Thymus (tissue), 11 donors: Measurements from ENCODE around the gene ERI3. TPM values are rescaled to one million over a fixed set of nuclear protein-coding genes. Genes with fewer than 3 reads are reported as not detected.

Experiments used
- DNase-seq, 9 donors: peaks; one replicate each; pipeline ENCODE4 v3.0.0-alpha.2; 2013; ENCODE audit warnings: low spot score in 9 of 9, low read depth in 6 of 9, missing footprints in 1 of 9
- H3K27ac ChIP-seq, 2 donors: one replicate each; pipeline ENCODE4 v1.5.1; 2013; ENCODE audit warnings: control low read depth in 1 of 2, low read depth in 1 of 2, low read length in 1 of 2, mild to moderate bottlenecking in 1 of 2, moderate library complexity in 1 of 2
- H3K27me3 ChIP-seq, 2 donors: one replicate each; pipeline ENCODE4 v1.5.1; 2013; ENCODE audit warnings: low read length in 1 of 2; ENCODE audit not compliant: control insufficient read depth in 2 of 2, insufficient read depth in 1 of 2
- H3K36me3 ChIP-seq, 2 donors: one replicate each; pipeline ENCODE4 v1.5.1; 2013; ENCODE audit warnings: low read length in 1 of 2, mild to moderate bottlenecking in 1 of 2, moderate library complexity in 1 of 2; ENCODE audit not compliant: control insufficient read depth in 2 of 2, insufficient read depth in 2 of 2
- H3K4me1 ChIP-seq, 2 donors: one replicate each; pipeline ENCODE4 v1.5.1; 2013; ENCODE audit warnings: low read length in 2 of 2; ENCODE audit not compliant: control insufficient read depth in 2 of 2, insufficient read depth in 2 of 2
- H3K4me3 ChIP-seq, 2 donors: one replicate each; pipeline ENCODE4 v1.5.1; 2013; ENCODE audit warnings: low read length in 2 of 2, control low read depth in 1 of 2, mild to moderate bottlenecking in 1 of 2
- H3K9me3 ChIP-seq, 2 donors: one replicate each; pipeline ENCODE4 v1.5.1; 2013; ENCODE audit warnings: low read length in 1 of 2, mild to moderate bottlenecking in 1 of 2; ENCODE audit not compliant: control insufficient read depth in 2 of 2, insufficient read depth in 1 of 2
- WGBS: extraction: QIAGEN DNeasy Blood & Tissue Kit; methylation state at CpG from one replicate; pipeline ENCODE4 v1.1.7; 2013; 5-methylcytosine and 5-hydroxymethylcytosine counted together
- polyA plus RNA-seq: library from polyadenylated mRNA; stranded (reverse); fragments of 200-250 nt; gene quantifications from one replicate; pipeline ENCODE4 v1.2.3, GENCODE V29; 2013
- total RNA-seq: library from RNA; stranded (reverse); fragments of 120-200 nt; gene quantifications from one replicate; pipeline ENCODE4 v1.2.4, GENCODE V29; 2013
- donor health status: healthy.

Gene ERI3
- total and polyA plus RNA-seq, 2 donors = 28.0 to 42.4 TPM

DNA sequence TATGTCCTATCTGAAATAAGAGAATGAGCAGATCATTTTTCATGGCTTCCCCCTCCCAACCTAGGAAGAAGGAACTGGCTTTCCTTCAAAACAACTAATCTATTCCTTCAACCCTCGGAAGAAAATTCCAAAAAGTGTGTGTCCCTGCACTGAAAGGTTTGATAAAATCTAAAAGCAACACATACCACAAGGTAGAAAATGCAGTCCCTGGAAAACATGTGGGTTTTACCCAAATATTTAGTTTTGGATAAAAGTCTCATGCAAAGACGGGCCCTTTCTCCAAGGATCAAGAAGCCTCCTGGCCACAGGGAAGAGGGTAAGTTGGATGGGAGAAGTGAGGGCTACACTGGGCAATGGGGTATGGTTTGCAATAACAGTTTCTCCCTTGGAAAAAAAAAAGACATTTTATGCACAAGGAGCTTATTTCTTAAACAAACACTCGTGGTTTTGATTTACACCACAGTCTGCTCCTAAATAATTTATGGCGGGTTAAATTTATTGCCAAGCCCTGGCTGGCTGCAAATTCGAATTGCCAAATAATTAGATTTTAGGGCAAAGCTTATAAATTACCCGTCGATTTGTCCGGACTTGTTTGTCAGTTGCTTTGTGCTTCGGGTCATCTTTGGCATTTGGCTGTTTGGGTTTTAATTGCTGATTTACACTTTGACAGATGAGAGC is 28.9 kb downstream of the ERI3 start:
- H3K4me1 ChIP-seq = no peaks in the 10 kb centered on the region
- H3K9me3 ChIP-seq = no peaks in the 10 kb centered on the region
- H3K4me3 ChIP-seq = no peak overlapping the region
- H3K27me3 ChIP-seq = no peaks in the 10 kb centered on the region
- 92% methylated on average over 9 of the region's 9 CpGs for WGBS
- DNase-seq = no peak
- no peak overlapping the region for H3K27ac ChIP-seq
- peaks cover 4 to 6% of the 10 kb centered on the region in 2 donors for H3K36me3 ChIP-seq

GRCh38 chr1:44323947-44324346 is 31.1 kb downstream of the ERI3 start:
- no peaks in the 10 kb centered on the region for H3K27me3 ChIP-seq
- no peaks in the 10 kb centered on the region for H3K4me1 ChIP-seq
- H3K36me3 ChIP-seq = peaks cover 6 to 12% of the 10 kb centered on the region in 2 donors
- H3K27ac ChIP-seq = no peak overlapping the region
- H3K4me3 ChIP-seq = no peak overlapping the region
- H3K9me3 ChIP-seq = no peaks in the 10 kb centered on the region
- 100% methylated on average over 1 of the region's 1 CpG for whole genome bisulfite sequencing
- no peak for DNase-seq

- no peak overlapping the region for H3K4me3 ChIP-seq
- H3K27ac ChIP-seq = no peak overlapping the region
- H3K9me3 ChIP-seq = no peaks in the 10 kb centered on the region
- WGBS = over 99% methylated on average over 3 of the region's 3 CpGs
- H3K36me3 ChIP-seq = peaks cover 11 to 25% of the 10 kb centered on the region in 2 donors
- no peaks in the 10 kb centered on the region for H3K27me3 ChIP-seq
- no peaks in the 10 kb centered on the region for H3K4me1 ChIP-seq
- DNase-seq = no peak
These were observed 32.7 kb downstream of the ERI3 start for GRCh38 chr1:44322367-44322766.

GRCh38 chr1:44321466-44321865 is 33.6 kb downstream of the ERI3 start:
- H3K27ac ChIP-seq = no peak overlapping the region
- no peak overlapping the region for H3K4me3 ChIP-seq
- H3K36me3 ChIP-seq = peaks cover 11 to 33% of the 10 kb centered on the region in 2 donors
- H3K4me1 ChIP-seq = peaks cover 0 to 6% of the 10 kb centered on the region in 2 donors
- WGBS = 96% methylated on average over 2 of the region's 2 CpGs
- no peaks in the 10 kb centered on the region for H3K9me3 ChIP-seq
- DNase-seq = no peak
- H3K27me3 ChIP-seq = no peaks in the 10 kb centered on the region

GRCh38 chr1:44318097-44319088 is 36.7 kb downstream of the ERI3 start:
- Histone ChIP-seq H3K4me3 (no peak overlapping the region), H3K9me3 (no peaks in the 10 kb centered on the region), H3K36me3 (peaks cover 20 to 38% of the 10 kb centered on the region in 2 donors), H3K27ac (no peak overlapping the region), H3K4me1 (peaks cover 0 to 10% of the 10 kb centered on the region in 2 donors), H3K27me3 (no peaks in the 10 kb centered on the region)
- 66% methylated on average over 9 of the region's 9 CpGs for WGBS
- peak in 4 of 9 donors; percentile 15 to 59 (median 32) for DNase-seq

DNA sequence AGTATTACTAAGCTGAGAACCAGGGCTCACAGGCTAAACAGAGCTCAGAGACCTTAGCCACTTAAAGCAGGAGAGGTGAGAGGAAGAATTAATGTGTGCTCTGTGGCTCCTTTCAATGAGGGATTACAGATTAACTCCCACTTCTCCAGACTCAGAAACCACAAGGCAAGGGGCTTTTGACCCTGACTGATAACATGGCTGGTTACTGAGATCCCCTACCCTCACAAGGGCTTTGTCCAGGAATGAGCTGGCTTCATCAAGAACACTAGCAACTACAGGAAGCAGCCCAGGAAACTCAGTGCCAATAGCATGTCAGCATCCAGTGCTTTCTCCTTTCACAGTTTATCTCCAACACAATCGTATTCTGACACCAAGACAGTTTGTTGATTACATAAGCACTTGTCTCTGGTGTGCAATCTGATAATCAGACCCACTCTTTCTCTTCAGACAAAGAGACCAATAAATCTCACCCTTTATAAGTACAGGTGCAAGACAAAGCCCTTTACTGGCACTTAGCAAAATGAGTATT is 38.8 kb downstream of the ERI3 start:
- H3K36me3 ChIP-seq = peaks cover 26 to 52% of the 10 kb centered on the region in 2 donors
- DNase-seq = peak in 2 of 9 donors; percentile 13 to 38
- peak overlapping the region in 1 of 2 donors; percentile 1 for H3K27ac ChIP-seq
- peaks cover 0 to 10% of the 10 kb centered on the region in 2 donors for H3K4me1 ChIP-seq
- 69% methylated on average over 1 of the region's 1 CpG for WGBS
- no peak overlapping the region for H3K4me3 ChIP-seq
- no peaks in the 10 kb centered on the region for H3K27me3 ChIP-seq
- no peaks in the 10 kb centered on the region for H3K9me3 ChIP-seq

DNA sequence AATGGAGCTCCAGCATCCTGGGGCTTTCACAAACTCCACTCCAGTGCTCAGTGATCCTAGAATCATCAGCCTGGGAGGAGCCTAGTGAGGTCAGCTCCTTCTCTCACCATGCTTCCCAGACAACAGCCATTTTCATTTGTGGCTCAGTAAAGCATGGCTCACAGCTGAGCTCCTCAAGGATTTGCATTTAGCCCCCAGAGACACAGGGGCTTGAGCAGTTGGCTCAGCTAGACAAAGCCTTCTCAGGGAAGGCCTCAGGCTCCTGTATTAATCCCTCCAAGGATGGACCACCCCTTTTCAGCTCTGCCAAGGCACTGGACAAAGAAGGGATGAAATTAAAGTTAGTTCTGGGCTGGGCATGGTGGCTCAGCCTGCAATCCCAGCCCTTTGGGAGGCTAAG is 39.5 kb downstream of the ERI3 start:
- H3K9me3 ChIP-seq = no peaks in the 10 kb centered on the region
- peaks cover 30 to 55% of the 10 kb centered on the region in 2 donors for H3K36me3 ChIP-seq
- no peak overlapping the region for H3K27ac ChIP-seq
- H3K4me3 ChIP-seq = no peak overlapping the region
- peaks cover 0 to 10% of the 10 kb centered on the region in 2 donors for H3K4me1 ChIP-seq
- H3K27me3 ChIP-seq = no peaks in the 10 kb centered on the region
- DNase-seq = no peak

DNA sequence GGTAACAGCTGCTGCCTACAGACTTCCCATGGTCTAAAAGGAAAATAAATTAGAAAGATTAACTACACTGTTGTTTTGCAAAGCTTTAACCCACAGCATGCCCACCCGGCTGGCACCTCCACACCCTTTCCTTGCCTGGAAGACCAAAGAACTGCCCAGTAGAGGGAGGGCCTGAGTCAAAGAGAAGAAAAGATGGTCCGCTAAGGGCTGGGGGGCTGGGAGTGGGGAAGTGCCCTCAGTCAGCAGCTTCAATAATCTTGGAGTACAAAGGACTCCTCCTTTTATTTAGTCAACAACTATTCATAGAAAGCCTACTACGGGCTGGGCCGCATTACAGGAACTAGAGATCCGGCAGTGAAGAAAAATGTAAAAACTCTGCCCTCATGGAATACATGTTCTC is 40.6 kb downstream of the ERI3 start:
- Histone ChIP-seq H3K36me3 (peaks cover 30 to 55% of the 10 kb centered on the region in 2 donors), H3K27me3 (no peaks in the 10 kb centered on the region), H3K9me3 (no peaks in the 10 kb centered on the region), H3K27ac (no peak overlapping the region), H3K4me3 (no peak overlapping the region), H3K4me1 (peaks cover 0 to 10% of the 10 kb centered on the region in 2 donors)
- no peak for DNase-seq
- 77% methylated on average over 5 of the region's 5 CpGs for WGBS
